ENCODE results near the gene CIC. TPM values are rescaled to one million over a fixed set of nuclear protein-coding genes. Genes with fewer than 3 reads are reported as not detected.
"Not testable (repeated sequence)": the region's sequence is repeated elsewhere in the genome, so short reads cannot be mapped to it uniquely, and the experiment has no call there.

CIC gene
- total RNA-seq, 4 donors from 2014 or later = 57.8 to 90.0 (median 59.0) TPM

GRCh38 chr19:42334697-42335373 is 65.8 kb downstream of the CIC start:
- WGBS, 2 donors = 87 to 91% methylated on average over 13 of the region's 13 CpGs
- TF ChIP-seq CTCF (IDR thresholded peaks at IDR 0.05) (no peak), POLR2A (IDR thresholded peaks at IDR 0.05) (no peak)
- H3K4me3 ChIP-seq (ENCODE audit: low read depth, poor library complexity, severe bottlenecking) = no peak overlapping the region
- intact Hi-C loops (cut with DNase I; ENCODE audit: low total_unique reads) = no loop called here
- no peak for DNase-seq (ENCODE audit: low spot score in 2 of 2)

GRCh38 chr19:42335374-42335936 is 66.4 kb downstream of the CIC start:
- TF ChIP-seq CTCF (IDR thresholded peaks at IDR 0.05) (no peak), POLR2A (IDR thresholded peaks at IDR 0.05) (no peak)
- WGBS, 2 donors = 86 to 88% methylated on average over 7 of the region's 7 CpGs
- no peak overlapping the region for H3K4me3 ChIP-seq (ENCODE audit: low read depth, poor library complexity, severe bottlenecking)
- no peak for DNase-seq (ENCODE audit: low spot score in 2 of 2)
- intact Hi-C loops (cut with DNase I; ENCODE audit: low total_unique reads) = no loop called here

- intact Hi-C loops (cut with DNase I; ENCODE audit: low total_unique reads) = no loop called here
- no peak overlapping the region for H3K4me3 ChIP-seq (ENCODE audit: low read depth, poor library complexity, severe bottlenecking)
- no peak for DNase-seq (ENCODE audit: low spot score in 2 of 2)
- TF ChIP-seq POLR2A (IDR thresholded peaks at IDR 0.05) = no peak
- TF ChIP-seq CTCF (IDR thresholded peaks at IDR 0.05) = no peak
- 87 to 93% methylated on average over 13 to 18 of the region's 19 CpGs for WGBS, 2 donors
Measured at GRCh38 chr19:42335971-42336370, 66.9 kb downstream of the CIC start.

- H3K4me3 ChIP-seq (ENCODE audit: low read depth, poor library complexity, severe bottlenecking); DNase-seq (ENCODE audit: low spot score in 2 of 2); intact Hi-C loops (cut with DNase I; ENCODE audit: low total_unique reads): not testable (repeated sequence)
- 88 to 93% methylated on average over 7 of the region's 7 CpGs for WGBS, 2 donors
Measured at GRCh38 chr19:42339126-42339860, 70.2 kb downstream of the CIC start.

- 95 to 97% methylated on average over 4 of the region's 4 CpGs for WGBS, 2 donors
- intact Hi-C loops (cut with DNase I; ENCODE audit: low total_unique reads); H3K4me3 ChIP-seq (ENCODE audit: low read depth, poor library complexity, severe bottlenecking); DNase-seq (ENCODE audit: low spot score in 2 of 2): not testable (repeated sequence)
Measured at GRCh38 chr19:42339922-42340321, 70.9 kb downstream of the CIC start.

GRCh38 chr19:42343344-42344110 is 74.5 kb downstream of the CIC start:
- 82 to 90% methylated on average over 17 of the region's 17 CpGs for WGBS, 2 donors

More at GRCh38 chr19:42343344-42344110, 74.5 kb downstream of the CIC start:
- TF ChIP-seq CTCF (IDR thresholded peaks at IDR 0.05) = no peak
- no peak for TF ChIP-seq POLR2A (IDR thresholded peaks at IDR 0.05)
- DNase-seq (ENCODE audit: low spot score in 2 of 2) = no peak
- H3K4me3 ChIP-seq (ENCODE audit: low read depth, poor library complexity, severe bottlenecking) = no peak overlapping the region
- intact Hi-C loops (cut with DNase I; ENCODE audit: low total_unique reads) = no loop called here

Measured in lower leg skin (tissue), 4 donors.